Measurements from ENCODE around the gene DOCK8. TPM values are rescaled to one million over a fixed set of nuclear protein-coding genes. Genes with fewer than 3 reads are reported as not detected.

The DOCK8 gene
- total and polyA plus RNA-seq, 2 of the 13 experiments (the other 11 are each of a cell fraction or from before 2014, with no cell fraction given), result 0.28 to 0.38 TPM

GRCh38 chr9:494764-495163, 280.1 kb downstream of the DOCK8 start (continued):
- TF ChIP-seq GATAD2A (CRISPR knock-in tag; IDR thresholded peaks at IDR 0.05) (0 out of 2 replicates have a peak, but pooled peaks have one; percentile 48), POGZ (CRISPR knock-in tag; IDR thresholded peaks at IDR 0.05) (no peak), ZFP36L2 (CRISPR knock-in tag; IDR thresholded peaks at IDR 0.05) (no peak), AGO2 (optimal IDR thresholded peaks at IDR 0.05; ENCODE audit: low read depth, low read length) (no peak), ZNF326 (CRISPR knock-in tag; IDR thresholded peaks at IDR 0.05; ENCODE audit: borderline replicate concordance) (no peak), CHD2 (IDR thresholded peaks at IDR 0.05; ENCODE audit: low read depth, low read length) (no peak), ZNF564 (CRISPR knock-in tag; IDR thresholded peaks at IDR 0.05) (no peak), ZBED4 (CRISPR knock-in tag; IDR thresholded peaks at IDR 0.05; ENCODE audit: borderline replicate concordance) (no peak), ZNF83 (CRISPR knock-in tag; IDR thresholded peaks at IDR 0.05; ENCODE audit: borderline replicate concordance) (no peak)
- TF ChIP-seq, protein P1, sequence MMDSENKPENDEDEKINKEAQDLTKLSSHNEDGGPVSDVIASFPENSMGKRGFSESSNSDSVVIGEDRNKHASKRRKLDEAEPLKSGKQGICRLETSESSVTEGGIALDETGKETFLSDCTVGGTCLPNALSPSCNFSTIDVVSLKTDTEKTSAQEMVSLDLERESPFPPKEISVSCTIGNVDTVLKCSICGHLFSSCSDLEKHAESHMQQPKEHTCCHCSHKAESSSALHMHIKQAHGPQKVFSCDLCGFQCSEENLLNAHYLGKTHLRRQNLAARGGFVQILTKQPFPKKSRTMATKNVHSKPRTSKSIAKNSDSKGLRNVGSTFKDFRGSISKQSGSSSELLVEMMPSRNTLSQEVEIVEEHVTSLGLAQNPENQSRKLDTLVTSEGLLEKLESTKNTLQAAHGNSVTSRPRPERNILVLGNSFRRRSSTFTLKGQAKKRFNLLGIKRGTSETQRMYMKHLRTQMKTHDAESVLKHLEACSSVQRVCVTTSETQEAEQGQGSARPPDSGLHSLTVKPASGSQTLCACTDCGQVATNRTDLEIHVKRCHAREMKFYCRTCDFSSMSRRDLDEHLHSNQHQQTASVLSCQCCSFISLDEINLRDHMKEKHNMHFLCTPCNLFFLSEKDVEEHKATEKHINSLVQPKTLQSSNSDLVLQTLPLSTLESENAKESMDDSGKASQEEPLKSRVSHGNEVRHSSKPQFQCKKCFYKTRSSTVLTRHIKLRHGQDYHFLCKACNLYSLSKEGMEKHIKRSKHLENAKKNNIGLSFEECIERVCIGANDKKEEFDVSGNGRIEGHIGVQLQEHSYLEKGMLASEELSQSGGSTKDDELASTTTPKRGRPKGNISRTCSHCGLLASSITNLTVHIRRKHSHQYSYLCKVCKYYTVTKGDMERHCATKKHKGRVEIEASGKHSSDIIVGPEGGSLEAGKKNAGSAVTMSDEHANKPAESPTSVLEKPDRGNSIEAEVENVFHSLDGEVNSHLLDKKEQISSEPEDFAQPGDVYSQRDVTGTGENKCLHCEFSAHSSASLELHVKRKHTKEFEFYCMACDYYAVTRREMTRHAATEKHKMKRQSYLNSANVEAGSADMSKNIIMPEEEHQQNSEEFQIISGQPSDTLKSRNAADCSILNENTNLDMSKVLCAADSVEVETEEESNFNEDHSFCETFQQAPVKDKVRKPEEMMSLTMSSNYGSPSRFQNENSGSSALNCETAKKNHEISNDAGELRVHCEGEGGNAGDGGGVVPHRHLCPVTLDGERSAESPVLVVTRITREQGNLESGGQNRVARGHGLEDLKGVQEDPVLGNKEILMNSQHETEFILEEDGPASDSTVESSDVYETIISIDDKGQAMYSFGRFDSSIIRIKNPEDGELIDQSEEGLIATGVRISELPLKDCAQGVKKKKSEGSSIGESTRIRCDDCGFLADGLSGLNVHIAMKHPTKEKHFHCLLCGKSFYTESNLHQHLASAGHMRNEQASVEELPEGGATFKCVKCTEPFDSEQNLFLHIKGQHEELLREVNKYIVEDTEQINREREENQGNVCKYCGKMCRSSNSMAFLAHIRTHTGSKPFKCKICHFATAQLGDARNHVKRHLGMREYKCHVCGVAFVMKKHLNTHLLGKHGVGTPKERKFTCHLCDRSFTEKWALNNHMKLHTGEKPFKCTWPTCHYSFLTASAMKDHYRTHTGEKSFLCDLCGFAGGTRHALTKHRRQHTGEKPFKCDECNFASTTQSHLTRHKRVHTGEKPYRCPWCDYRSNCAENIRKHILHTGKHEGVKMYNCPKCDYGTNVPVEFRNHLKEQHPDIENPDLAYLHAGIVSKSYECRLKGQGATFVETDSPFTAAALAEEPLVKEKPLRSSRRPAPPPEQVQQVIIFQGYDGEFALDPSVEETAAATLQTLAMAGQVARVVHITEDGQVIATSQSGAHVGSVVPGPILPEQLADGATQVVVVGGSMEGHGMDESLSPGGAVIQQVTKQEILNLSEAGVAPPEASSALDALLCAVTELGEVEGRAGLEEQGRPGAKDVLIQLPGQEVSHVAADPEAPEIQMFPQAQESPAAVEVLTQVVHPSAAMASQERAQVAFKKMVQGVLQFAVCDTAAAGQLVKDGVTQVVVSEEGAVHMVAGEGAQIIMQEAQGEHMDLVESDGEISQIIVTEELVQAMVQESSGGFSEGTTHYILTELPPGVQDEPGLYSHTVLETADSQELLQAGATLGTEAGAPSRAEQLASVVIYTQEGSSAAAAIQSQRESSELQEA (CRISPR knock-in tag; IDR thresholded peaks at IDR 0.05; ENCODE audit: not compliant biosample characterization), result no peak
- TF ChIP-seq, protein P2, sequence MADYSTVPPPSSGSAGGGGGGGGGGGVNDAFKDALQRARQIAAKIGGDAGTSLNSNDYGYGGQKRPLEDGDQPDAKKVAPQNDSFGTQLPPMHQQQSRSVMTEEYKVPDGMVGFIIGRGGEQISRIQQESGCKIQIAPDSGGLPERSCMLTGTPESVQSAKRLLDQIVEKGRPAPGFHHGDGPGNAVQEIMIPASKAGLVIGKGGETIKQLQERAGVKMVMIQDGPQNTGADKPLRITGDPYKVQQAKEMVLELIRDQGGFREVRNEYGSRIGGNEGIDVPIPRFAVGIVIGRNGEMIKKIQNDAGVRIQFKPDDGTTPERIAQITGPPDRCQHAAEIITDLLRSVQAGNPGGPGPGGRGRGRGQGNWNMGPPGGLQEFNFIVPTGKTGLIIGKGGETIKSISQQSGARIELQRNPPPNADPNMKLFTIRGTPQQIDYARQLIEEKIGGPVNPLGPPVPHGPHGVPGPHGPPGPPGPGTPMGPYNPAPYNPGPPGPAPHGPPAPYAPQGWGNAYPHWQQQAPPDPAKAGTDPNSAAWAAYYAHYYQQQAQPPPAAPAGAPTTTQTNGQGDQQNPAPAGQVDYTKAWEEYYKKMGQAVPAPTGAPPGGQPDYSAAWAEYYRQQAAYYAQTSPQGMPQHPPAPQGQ (CRISPR knock-in tag; IDR thresholded peaks at IDR 0.05; ENCODE audit: borderline replicate concordance), result no peak
- TF ChIP-seq, protein P3, sequence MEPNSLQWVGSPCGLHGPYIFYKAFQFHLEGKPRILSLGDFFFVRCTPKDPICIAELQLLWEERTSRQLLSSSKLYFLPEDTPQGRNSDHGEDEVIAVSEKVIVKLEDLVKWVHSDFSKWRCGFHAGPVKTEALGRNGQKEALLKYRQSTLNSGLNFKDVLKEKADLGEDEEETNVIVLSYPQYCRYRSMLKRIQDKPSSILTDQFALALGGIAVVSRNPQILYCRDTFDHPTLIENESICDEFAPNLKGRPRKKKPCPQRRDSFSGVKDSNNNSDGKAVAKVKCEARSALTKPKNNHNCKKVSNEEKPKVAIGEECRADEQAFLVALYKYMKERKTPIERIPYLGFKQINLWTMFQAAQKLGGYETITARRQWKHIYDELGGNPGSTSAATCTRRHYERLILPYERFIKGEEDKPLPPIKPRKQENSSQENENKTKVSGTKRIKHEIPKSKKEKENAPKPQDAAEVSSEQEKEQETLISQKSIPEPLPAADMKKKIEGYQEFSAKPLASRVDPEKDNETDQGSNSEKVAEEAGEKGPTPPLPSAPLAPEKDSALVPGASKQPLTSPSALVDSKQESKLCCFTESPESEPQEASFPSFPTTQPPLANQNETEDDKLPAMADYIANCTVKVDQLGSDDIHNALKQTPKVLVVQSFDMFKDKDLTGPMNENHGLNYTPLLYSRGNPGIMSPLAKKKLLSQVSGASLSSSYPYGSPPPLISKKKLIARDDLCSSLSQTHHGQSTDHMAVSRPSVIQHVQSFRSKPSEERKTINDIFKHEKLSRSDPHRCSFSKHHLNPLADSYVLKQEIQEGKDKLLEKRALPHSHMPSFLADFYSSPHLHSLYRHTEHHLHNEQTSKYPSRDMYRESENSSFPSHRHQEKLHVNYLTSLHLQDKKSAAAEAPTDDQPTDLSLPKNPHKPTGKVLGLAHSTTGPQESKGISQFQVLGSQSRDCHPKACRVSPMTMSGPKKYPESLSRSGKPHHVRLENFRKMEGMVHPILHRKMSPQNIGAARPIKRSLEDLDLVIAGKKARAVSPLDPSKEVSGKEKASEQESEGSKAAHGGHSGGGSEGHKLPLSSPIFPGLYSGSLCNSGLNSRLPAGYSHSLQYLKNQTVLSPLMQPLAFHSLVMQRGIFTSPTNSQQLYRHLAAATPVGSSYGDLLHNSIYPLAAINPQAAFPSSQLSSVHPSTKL (CRISPR knock-in tag; IDR thresholded peaks at IDR 0.05), result peak; percentile 79
